DMS79 (cell line): ENCODE data around the gene TBC1D10A.

ENCODE experiments used
- DNase-seq: peaks from one replicate; lab custom pipeline; 2025; lab: John Stamatoyannopoulos, UW

Gene TBC1D10A

DNA sequence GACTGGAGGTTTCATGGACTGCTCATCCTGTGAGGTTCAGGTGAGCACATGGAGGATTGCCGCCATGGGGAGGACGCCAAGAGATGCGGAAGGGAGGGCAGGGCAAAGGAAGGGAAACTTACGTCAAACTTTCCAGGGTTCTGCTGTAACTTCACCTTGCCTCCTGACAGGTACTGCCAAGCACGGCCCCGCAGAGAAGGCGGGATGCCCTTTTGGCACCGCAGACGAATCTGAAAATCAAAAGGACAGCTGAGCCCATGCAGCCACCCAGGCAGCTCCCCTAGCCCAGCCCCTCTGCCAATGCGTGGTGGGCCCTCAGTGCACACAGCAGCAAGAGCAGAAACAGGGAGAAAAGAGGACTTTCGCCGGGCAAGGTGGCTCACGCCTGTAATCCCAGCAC is 27.4 kb downstream of the TBC1D10A start:
- no peak for DNase-seq

DNA sequence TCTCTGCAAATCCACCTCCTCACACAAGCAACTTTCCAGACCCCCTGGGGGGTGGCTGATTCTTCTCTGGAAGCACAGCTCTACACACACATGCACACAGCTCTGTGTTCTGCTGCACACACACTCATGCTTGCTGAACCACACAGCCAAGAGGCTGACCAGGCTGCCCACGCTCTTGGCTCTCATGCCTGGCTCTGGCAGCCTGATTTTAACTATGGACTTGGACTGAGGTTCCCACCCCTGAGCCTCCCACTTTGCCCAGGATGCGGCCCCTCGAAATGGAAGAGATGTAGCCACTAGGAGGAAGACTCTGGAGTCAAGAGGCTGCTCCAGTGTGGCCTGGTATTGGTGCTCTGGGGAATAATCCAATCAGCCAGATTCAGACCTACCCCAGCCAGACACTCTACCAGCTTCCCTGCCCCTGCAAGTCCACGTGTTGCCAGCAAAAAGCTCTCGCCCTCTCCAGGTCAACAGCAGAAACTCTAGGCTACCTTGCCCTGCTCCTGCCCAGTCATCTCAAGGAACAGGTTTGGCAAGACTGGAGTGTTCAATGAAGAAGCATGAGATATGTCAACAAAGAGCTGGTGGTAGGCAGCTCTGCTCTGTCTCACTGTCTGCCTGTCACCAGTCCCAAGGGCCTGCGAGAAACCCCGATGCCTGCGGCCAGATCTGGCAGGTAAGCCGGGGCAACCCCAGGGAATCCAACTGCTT is 28.6 kb downstream of the TBC1D10A start:
- DNase-seq: peak; percentile 85

DNA sequence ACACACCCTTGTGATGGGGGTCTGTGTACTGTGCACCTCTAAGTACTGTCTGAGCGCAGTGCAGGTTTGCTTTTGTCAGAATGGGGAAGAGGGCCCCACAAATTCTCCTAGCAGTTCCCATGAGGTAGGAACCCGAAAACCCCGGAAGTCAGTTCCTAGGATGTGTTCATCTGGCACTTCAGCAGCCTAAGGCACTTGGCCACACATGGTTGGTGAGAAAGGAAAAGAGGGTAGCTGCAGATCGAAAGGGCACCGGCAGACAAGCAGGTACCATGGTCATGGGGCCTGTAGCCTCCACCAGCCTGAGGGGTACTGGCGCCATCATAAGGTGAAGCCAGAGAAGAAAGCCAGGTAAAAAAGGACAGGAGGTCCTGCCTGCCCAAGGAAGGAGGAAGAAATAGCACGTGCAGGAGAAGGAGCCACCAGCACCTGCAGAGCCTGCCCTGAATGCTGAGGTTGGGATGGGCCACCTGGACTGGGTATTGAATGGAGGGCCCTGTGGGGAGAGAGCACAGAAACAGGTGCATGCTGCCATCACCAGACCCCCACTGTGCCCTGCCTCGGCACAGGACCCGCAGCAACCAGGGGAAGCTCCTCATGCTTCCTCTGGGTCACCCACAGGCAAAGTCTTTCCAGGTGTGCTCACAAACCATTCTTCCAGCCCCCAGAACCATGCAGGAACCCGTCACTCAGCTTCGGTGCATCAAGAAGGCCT is 29.3 kb downstream of the TBC1D10A start:
- no peak for DNase-seq

DNA sequence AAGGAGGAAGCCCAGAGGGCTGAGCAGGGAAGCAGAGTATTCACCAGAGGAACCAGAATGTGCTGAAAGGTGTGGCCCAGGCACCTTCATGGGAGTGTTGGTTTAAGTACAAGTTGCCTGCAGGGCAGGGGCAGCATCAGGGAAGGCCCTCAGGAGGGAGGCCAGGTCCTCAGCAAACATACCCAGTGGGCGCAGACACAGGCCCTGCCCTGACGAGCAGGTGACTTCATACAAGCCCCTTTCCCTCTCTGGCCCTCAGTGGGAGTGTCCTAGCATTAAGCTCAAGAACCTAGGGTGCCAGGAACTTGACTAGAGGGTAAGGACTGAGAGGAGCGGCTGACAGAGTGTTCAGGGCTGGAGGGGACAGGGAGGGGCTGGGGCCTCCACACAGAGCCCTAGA is 29.9 kb downstream of the TBC1D10A start:
- no peak for DNase-seq

DNA sequence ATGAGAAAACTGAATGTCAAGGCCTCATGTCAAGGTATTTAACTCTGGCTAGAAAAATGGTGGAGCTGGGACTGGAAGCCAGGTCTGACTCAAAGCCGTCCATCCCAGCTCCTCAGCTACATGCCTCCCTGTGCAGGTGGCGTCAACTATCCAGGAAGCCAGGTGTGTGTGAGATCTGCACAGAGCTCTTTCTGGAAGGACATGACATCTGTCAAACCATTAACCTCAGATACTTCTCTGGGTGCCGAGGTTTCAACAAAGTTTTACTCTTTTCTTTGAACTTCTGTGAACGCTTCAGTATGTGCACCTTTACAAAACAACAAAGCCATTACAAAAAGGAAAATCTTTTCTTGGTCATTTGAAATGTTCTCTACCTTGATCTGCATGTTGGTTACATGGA is 30.4 kb downstream of the TBC1D10A start:
- DNase-seq: no peak

DNA sequence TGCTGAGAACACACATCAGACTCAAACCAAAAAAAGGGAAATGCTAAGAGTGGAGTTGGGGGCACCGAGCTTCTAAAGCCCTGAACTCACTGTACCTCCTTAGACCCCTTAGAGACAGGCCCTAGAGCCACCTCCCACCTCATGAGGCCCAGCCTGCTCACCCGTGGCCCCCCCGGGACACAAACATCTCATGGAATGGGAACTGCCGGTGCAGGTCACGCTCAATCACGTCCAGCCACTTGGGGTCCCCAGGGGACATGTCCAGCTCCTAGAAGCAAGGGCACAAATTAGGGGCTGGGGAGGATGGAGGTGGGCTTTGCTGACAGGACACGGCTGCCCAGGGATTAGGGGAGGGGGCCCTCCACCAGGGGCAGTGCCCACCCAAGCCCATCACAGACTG is 31.2 kb downstream of the TBC1D10A start:
- DNase-seq: no peak

DNA sequence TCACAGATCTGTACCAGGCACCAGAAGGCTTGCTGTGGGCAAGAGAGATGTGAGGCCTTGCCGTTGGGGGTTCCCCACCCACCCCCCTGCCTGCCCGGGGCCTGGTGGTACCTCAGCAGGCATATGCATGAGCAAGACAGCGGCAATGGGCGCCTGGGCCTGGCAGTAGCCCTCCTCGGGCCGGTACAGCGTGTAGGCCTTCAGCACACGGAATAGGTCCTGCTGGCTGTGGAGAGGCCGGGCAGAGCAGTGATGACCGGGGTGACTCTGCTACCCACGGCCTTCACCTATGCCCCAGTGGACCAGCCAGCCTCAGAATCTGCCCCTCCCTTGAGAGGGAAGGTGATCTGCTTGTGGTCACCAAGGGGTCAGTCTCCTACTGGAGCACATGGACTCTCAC is 31.9 kb downstream of the TBC1D10A start:
- no peak for DNase-seq

DNA sequence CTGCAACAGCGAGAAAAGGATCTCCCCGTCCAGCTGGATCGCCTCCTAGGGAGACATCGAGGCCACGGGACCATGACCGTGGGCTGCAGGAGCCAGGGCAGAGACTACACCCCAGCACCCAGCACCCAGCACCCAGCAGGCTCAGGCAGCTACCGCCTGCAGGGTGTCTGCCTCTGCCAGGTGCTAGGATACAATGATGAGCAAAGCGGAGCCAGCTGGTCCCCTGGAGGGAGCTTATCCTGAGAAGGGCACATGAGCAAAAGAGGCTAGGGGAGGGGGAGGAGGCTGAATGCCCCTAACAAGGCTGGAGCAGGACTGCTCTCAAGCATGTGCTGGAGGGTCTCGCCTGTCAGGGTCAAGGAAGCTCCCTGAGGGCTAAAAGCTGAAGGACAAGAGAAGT is 32.7 kb downstream of the TBC1D10A start:
- DNase-seq: no peak

DNA sequence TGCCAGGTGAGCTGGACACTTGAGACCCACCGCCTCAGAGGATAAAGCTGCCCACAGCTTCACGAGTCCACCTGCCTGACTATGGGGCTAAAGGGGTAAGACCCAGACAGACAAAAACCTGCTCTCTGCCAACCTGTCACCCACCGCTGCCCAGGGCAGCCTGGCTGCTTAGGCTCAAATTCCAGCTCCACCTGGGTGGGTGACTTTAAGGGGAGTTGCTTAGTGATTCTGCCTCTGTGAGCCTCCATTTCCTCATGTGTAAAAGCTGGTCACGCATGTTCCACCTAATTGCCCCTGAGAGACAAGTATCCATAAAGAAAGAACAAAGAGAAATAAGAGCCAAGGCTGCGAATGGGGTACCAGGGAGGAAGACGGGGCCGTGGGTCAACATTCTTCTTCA is 33.7 kb downstream of the TBC1D10A start:
- peak; percentile 28 for DNase-seq

DNA sequence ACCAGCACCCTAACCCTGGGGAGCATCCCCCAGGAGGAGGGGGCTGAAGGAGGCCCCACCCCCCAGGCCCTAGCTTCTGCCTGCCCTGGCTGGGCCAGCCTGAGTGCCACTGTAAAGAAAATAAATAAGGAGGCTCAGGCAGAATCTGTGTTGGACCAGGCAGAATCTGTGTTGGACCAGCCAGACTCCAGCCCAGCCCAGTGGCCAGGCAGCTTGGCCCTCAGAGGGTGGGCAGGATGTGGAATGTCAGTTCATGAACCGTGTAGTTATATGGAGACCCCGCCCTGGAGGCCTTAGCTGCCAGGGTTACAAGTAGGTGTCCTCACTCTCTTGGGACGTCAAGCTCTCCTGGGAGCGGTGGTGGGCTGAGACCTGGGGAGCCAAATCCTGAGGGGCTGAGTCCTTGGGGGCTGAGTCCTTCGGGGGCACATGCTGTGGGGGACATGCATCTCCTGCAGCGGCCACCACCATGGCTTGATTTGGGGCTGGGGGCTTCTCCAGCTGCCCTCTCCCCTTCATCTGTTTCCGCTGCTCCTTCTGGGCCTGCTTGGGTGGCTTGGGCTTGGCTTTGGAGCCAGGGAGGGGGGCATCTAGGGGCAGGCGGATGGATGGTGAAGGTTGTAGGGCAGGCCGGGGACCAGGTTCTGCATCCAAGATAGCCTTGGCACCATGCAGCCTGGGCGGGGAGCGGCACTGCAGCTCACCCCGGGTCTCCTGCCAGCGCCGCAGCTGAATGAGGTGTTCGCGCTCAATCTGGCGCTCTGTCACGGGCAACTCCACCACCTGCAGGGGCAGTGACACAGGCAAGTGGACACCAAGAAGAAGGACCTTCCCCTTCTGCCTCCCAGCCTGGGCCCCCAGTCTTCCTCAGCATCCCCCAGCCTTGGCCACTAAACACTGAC is 34.4 kb downstream of the TBC1D10A start:
- no peak for DNase-seq

DNA sequence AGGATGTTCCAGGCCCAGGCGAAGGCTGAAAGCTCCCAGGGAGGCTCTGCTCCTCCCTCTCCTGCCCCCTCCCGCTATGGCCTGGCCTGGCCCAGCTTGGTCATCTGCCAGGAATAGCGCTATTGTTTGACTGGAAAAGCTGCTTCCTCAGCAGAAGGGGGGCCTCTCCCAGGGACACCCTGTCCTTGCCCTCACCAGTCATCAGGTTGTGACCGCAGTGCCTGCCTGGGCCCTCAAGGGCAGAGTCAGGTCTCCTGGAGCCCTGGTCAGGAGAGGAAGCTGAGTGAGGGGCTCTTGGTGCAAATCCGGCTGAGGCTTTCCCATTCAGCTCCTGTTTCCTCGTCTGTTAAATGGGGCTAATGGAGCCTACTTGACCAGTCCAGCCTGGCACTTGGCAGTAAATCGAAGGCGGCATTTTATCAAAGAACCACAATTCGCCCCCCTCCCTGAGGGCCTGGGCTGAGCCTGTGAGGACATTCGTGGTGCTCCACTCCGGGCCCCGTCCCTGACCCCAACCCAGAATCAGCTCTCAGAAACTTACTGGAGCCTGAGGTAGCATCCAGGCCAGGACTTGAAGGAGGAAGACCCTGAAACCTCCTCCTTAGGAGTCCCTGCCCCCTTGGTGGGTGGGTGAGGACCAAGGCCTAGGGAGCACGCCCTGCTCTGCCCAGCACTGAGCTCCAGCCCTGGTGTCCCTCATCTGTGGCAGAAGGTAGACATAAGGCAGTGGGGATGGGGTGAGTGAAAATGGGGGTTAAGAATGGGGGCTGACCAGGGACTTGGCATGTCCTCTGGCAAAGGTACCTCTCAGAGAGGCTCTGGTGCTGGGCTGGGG is 35.5 kb downstream of the TBC1D10A start:
- no peak for DNase-seq

DNA sequence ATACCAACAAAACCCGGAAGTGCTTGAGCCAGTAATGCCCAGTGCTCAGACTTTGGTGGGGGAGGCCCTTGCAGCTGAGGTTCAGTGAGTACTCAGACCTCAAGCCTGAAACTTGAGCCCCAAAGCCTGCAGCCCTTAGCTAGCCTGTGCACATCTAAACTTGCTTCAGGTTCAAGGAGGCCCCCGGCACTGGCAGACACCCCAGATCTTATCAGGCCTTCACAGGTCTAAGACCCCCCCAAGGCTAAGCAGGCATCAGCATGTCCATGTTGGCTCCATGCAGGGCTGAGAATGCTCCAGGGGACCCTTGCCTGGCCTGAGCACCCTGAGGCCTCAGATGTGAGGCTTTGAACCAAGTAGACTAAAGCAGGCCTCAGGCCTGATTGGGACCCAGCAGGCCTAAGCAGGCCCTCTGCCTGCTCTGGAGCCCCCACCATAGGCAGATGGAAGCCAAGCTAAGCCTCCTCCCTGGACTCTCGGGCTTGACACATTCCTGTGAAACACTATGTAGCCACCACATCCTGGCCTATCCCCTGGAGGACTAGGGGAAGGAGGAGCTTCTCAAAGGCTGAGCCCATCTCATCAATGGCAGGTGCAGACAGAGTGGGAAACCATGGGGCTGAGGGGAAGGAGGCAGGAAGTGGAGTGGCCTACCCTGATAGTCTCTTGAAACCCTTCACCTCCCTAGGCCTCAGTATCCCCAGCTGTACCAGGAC is 36.2 kb downstream of the TBC1D10A start:
- DNase-seq: no peak

DNA sequence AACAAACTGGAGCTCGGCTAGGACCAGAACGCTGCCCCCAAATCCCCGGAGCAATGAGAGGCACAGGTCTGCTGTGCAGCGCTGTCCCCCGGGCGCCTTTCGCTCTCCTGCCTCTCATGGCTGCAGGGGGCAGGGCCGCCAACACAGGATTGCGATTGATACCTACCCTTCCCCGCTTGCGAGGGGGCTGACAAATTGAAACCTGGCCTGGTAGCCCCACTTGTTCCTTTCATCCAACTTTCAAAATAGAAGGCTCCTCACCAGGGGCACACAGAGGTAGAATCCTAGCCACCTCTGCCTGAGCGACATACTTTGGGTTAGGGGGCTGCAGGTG is 36.8 kb downstream of the TBC1D10A start:
- no peak for DNase-seq

DNA sequence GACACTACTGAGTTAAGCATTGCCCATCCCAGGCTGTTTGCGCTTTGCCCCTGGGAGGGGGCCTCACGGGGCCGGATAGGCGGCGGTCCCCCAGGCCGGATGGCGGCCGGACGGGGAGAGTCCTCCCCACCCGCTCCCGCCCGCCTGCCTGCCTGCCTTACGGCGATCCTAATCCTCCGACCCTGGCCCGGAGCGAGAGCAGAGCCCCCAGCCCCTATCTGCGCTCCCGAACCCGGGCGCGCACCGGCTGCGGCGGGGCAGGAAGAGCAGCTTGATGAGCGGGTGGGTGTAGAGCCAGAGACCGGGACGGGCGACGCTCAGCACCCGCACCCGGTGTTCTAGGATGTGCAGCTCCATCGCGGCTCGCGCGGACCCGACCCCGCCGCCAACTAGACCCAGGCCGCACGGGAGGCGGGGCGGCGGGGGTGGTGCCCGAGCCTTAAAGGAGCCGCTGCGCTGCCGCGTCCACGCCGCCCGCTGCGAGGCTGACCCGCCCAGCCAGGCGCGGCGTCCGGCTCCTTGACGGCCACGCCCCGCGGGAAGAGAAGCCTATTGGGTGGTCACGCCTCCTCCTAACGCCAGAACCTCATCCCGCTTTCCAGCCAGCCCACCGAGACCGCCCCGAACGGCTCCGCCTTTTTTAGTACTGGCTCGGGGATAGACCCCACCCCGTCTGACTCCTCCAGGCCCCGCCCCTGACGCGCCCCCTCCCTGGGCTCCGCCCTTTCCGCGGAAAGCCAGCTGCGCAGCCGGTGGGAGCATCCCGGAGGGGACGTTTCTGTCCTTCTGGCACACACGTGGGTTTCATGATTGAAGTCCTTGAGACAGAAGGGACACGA is 37.4 kb downstream of the TBC1D10A start, which contains the start of gene CASTOR1:
Gene CASTOR1, minus strand, starts transcription at position 365 of the 839 bp plus-strand sequence. Its CDS starts 8 bp downstream, at position 357.
- DNase-seq: peak; percentile 47

DNA sequence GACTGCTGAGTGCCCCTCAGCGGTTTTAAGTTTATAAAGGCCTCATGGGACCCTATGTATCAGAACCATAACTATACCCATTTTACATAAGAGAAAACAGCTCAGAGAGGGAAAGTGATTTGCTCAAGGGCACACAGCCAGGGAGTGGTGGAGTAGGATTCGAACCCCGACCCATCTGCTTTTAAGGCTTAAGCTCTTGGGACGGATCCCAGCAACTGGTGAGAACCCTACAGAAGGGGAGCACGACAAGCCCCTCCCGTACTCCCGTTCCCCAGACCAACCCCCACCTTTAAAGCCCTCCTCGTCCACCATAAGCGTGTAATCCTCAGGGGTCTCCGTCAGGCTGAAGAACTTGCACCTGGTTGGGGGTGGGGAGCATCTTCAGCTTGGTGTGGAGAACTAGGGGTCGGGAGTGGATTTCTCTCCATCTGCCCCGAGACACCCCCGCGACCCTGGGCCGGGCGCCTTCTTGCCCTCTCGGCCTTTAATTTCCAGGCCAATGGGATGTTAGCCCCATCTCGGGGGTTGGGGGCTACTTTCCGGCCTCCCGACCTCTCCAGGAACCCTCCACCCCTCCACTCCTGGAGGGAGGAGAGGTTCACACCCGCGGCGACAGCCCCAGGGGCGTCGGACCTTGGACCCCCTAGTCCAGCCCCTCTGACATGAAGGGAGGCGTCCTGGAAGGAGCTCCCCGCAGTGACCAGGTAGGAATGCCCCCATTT is 38.2 kb downstream of the TBC1D10A start:
- no peak for DNase-seq

DNA sequence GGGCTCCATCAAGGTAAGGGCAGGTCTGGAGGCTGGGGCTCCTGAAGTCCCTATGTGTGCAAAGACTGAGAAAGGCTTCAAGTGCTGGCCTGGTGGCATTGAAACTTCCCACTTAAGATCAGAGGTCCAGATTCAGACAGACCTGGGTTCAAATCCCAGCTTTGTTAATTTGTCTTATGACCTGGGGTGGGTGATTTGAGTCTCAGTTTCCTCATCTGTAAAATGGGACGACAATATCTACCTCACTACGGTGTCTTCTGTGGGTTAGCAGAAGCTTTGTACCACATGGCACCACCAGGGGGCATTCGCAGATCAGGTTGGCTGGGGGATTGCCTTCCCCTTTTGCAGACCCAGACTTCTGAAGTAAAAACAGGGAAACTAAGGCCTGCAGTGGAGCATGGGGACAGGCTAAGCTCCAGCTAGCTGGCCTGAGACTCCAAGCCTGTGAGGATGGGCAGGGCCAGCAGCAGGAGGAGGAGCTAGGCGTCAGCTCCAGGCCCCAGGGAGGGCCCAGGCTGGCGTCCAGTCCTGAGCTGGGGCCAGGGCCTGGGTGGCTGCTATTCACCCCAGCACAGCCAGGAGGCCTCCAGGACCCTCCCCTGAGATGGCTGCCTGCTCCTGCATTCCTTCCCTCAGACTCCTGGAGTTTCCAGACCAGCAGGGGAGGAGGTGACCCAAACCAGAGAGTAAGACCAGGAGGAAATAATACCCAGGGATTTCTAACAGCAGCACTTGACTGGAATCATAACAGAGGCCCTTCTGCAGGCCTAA is 38.9 kb downstream of the TBC1D10A start:
- DNase-seq: no peak

DNA sequence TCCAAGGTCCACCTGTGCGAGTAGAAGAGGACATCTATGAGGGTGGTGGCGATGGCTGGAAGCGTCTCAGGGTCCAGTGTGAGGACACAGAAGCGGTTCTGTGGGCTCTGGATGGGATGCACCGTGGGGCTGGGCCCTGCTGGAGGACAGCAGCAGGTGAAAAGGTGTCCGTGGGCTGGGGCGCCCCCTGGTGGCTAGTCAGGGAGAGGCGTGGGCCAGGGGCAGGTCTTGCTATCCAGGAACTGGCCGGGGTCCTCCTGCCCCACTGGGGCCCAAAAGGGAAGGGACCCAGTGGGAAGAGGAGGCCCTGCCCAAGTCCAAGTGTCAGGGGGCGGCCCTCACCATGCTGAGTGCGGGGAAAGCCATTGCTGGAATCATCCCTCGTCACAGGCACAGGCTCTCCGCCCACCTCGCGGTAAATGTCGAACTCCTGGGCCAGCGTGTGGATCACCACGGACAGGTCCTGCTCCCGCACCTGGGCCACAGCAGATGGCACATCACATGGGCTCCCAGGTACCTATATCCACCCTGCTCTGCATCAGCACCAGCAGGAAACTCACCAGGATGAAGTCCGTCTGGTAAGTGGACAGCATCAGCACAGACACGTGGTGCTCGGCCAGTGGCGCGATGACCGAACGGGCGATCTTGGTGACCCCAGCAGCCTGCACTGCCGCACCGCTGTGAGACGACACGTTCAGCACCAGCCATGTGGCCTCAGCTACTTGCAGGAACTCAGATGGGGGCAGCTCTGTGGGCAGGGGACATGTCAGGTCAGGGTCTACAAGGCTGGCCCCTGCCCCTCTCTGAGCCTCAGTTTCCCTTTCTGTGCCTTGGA is 39.7 kb downstream of the TBC1D10A start:
- DNase-seq: no peak

DNA sequence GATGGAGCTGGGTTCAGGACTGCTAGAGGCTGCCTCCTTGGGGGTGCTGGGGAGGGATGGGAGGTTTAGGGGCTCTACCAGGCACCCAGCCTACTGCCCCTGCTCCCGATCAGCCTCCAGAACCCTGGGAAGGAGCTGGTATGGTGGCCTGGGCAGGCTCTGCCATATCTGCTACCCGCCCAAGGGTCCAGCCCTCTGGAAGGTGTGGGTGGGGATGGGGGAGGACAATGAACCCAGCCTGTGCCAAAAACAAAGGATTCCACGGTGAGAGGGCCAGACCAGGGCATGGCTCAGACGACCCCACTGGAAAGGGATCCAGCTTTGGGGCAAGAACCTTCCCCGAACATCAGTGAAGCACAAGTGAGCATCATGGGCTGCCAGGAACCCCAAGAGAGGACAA is 40.4 kb downstream of the TBC1D10A start:
- no peak for DNase-seq
